Endodermal cell (in vitro differentiated cells): Measurements from ENCODE around the gene AJUBA. TPM values are rescaled to one million over a fixed set of nuclear protein-coding genes. Genes with fewer than 3 reads are reported as not detected.

ENCODE experiments used
- DNase-seq: peaks from one replicate; pipeline ENCODE4 v3.0.0-alpha.2; 2017
- H3K27ac ChIP-seq: 2 replicates; pipeline ENCODE4 v1.5.1; 2013; ENCODE audit warnings: mild to moderate bottlenecking, low read depth, low read length, moderate library complexity
- H3K27me3 ChIP-seq: 2 replicates; pipeline ENCODE4 v1.6.1; 2013; ENCODE audit warnings: mild to moderate bottlenecking, low read length, moderate library complexity; ENCODE audit not compliant: insufficient read depth, control insufficient read depth, poor library complexity, severe bottlenecking
- H3K36me3 ChIP-seq: 2 replicates; pipeline ENCODE4 v1.7.0; 2013; ENCODE audit warnings: mild to moderate bottlenecking, low read length, moderate library complexity; ENCODE audit not compliant: control insufficient read depth, insufficient read depth
- H3K4me1 ChIP-seq: one replicate; pipeline ENCODE4 v1.7.0; 2013; ENCODE audit warnings: low read length; ENCODE audit not compliant: control insufficient read depth, insufficient read depth
- H3K4me3 ChIP-seq: 2 replicates; pipeline ENCODE4 v1.5.1; 2013; ENCODE audit warnings: mild to moderate bottlenecking, low read length, moderate library complexity
- H3K9ac ChIP-seq: 2 replicates; pipeline ENCODE4 v1.6.1; 2013; ENCODE audit warnings: mild to moderate bottlenecking, low read length, moderate library complexity; ENCODE audit not compliant: poor library complexity, severe bottlenecking; ENCODE audit errors: extremely low read depth
- H3K9me3 ChIP-seq: 2 replicates; pipeline ENCODE4 v1.6.1; 2013; ENCODE audit warnings: mild to moderate bottlenecking, low read length, moderate library complexity; ENCODE audit not compliant: control insufficient read depth
- H3K27ac Mint-ChIP-seq: 2 replicates; pipeline ENCODE4 v1.8.0; 2020; ENCODE audit warnings: mixed read lengths
- H3K27me3 Mint-ChIP-seq: 2 replicates; pipeline ENCODE4 v1.8.0; 2021; ENCODE audit warnings: mild to moderate bottlenecking, mixed read lengths; ENCODE audit not compliant: insufficient read depth
- H3K36me3 Mint-ChIP-seq: 2 replicates; pipeline ENCODE4 v1.8.0; 2020; ENCODE audit warnings: low read depth, mixed read lengths
- H3K4me1 Mint-ChIP-seq: 2 replicates; pipeline ENCODE4 v1.8.0; 2020; ENCODE audit warnings: mixed read lengths
- H3K4me3 Mint-ChIP-seq: 2 replicates; pipeline ENCODE4 v1.8.0; 2020; ENCODE audit warnings: mild to moderate bottlenecking, moderate library complexity, mixed read lengths
- H3K9me3 Mint-ChIP-seq: 2 replicates; pipeline ENCODE4 v1.8.0; 2020; ENCODE audit warnings: mild to moderate bottlenecking, mixed read lengths
- WGBS, 2 experiments: methylation state at CpG; one replicate each; pipeline versions ENCODE4 v1.1.5 to v1.1.7; 2013; ENCODE audit warnings: missing lambda C conversion rate in 2 of 2, mixed read lengths in 1 of 2; ENCODE audit not compliant: insufficient coverage in 1 of 2, insufficient read length in 1 of 2; 5-methylcytosine and 5-hydroxymethylcytosine counted together
- total RNA-seq, 2 donors: library from RNA; stranded (reverse); fragmentation: NEBNext Ultra II Directional in 1 of 2; extraction: Animal tissue kit (Norgen Biotek cat#: 25700) in 1 of 2; gene quantifications; 2 replicates in 1 of 2; 3 replicates in 1 of 2; pipeline ENCODE4 v1.2.1, GENCODE V29; 2021
- TF ChIP-seq, protein P1 (sequence below): fragments of 200-600 bp; sonication (generic); conservative IDR thresholded peaks from 2 replicates; pipeline ENCODE4 v1.5.0; 2021; ENCODE audit warnings: antibody characterized with exemption, mild to moderate bottlenecking

The AJUBA gene
- total RNA-seq, 2 donors from 2014 or later: 34.2 to 51.4 TPM

DNA sequence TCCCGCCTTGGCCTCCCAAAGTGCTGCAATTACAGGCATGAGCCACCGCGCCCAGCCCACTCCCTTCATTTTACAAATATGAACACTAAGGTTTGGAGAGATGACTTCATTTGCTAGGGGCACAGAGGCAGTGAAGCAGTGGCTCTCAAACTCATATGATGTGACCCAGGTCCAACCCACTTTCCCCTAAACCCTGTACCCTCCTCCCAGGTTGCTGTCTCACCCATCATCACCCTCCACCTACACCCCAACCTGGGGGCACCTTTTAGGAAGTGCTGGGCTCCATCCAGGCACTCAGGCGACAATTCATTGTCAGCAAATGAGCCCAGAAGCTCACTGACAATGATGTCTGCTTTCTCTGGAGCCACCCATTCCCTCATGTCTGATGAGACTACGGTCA is 58.6 kb downstream of the AJUBA start:
- Mint-ChIP-seq H3K9me3 (no peaks in the 10 kb centered on the region), H3K27me3 (no peaks in the 10 kb centered on the region), H3K4me1 (peaks cover 17% of the 10 kb centered on the region), H3K4me3 (no peak overlapping the region), H3K36me3 (peaks cover 65% of the 10 kb centered on the region), H3K27ac (no peak overlapping the region)
- WGBS, 2 experiments: 94 to 97% methylated on average over 5 of the region's 5 CpGs
- H3K9ac ChIP-seq: no peak overlapping the region
- no peaks in the 10 kb centered on the region for H3K9me3 ChIP-seq
- H3K4me3 ChIP-seq: no peak overlapping the region
- no peak overlapping the region for H3K27ac ChIP-seq
- no peak for DNase-seq
- H3K36me3 ChIP-seq: peaks cover 69% of the 10 kb centered on the region
- no peaks in the 10 kb centered on the region for H3K27me3 ChIP-seq
- H3K4me1 ChIP-seq: peaks cover 15% of the 10 kb centered on the region
- TF ChIP-seq, protein P1, sequence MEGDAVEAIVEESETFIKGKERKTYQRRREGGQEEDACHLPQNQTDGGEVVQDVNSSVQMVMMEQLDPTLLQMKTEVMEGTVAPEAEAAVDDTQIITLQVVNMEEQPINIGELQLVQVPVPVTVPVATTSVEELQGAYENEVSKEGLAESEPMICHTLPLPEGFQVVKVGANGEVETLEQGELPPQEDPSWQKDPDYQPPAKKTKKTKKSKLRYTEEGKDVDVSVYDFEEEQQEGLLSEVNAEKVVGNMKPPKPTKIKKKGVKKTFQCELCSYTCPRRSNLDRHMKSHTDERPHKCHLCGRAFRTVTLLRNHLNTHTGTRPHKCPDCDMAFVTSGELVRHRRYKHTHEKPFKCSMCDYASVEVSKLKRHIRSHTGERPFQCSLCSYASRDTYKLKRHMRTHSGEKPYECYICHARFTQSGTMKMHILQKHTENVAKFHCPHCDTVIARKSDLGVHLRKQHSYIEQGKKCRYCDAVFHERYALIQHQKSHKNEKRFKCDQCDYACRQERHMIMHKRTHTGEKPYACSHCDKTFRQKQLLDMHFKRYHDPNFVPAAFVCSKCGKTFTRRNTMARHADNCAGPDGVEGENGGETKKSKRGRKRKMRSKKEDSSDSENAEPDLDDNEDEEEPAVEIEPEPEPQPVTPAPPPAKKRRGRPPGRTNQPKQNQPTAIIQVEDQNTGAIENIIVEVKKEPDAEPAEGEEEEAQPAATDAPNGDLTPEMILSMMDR: no peak

DNA sequence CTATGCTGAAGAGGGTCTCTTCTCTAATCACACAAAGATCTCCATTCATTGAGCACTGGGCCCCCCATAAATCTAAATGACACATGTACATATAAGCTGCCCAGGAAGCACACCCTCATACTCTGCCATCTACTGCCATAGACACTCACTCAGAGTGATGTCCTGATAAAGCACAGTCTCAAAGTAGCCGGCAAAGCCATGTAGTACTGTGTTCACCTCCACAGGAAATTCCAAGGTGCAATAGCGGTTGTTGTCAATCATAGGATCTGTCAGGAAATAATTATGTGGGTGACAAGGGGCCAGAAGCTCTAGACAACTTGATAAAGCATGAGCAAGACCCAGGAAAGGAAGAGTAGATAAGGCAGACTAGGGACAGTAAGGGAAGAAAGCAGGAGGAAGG is 60.1 kb downstream of the AJUBA start:
- Mint-ChIP-seq H3K9me3 (no peaks in the 10 kb centered on the region), H3K27ac (no peak overlapping the region), H3K27me3 (no peaks in the 10 kb centered on the region), H3K4me1 (peaks cover 16% of the 10 kb centered on the region), H3K4me3 (no peak overlapping the region), H3K36me3 (peaks cover 69% of the 10 kb centered on the region)
- peaks cover 68% of the 10 kb centered on the region for H3K36me3 ChIP-seq
- peaks cover 7% of the 10 kb centered on the region for H3K4me1 ChIP-seq
- H3K4me3 ChIP-seq: no peak overlapping the region
- TF ChIP-seq, protein P1: no peak
- WGBS, 2 experiments: 96 to 100% methylated on average over 2 of the region's 2 CpGs
- no peaks in the 10 kb centered on the region for H3K9me3 ChIP-seq
- no peak overlapping the region for H3K27ac ChIP-seq
- DNase-seq: no peak
- no peak overlapping the region for H3K9ac ChIP-seq
- no peaks in the 10 kb centered on the region for H3K27me3 ChIP-seq

Other genes starting within 250 kb of the AJUBA start
- 100 to 1,000 TPM; 114 TPM for gene OXA1L, start 215.9 kb downstream of the AJUBA start, total RNA-seq
- gene SLC7A7, start 167.1 kb downstream of the AJUBA start, total RNA-seq: 10 to 100 TPM; 16.7 to 17.0 TPM
- gene MRPL52, start 152.7 kb downstream of the AJUBA start, total RNA-seq: 100 to 1,000 TPM; 192 to 204 TPM
- 100 to 1,000 TPM; 181 to 220 TPM for gene MMP14, start 146.0 kb downstream of the AJUBA start, total RNA-seq
- 10 to 100 TPM; 28.9 to 41.5 TPM for gene LRP10, start 110.8 kb downstream of the AJUBA start, total RNA-seq
- gene REM2, start 99.3 kb downstream of the AJUBA start, total RNA-seq: 1 to 10 TPM in 1 of 2 donors, under 1 TPM in 1; 0.77 to 1.2 TPM
- gene RBM23, start 63.4 kb downstream of the AJUBA start, total RNA-seq: 10 to 100 TPM; 52.0 to 68.6 TPM
- 100 to 1,000 TPM; 111 to 112 TPM for gene PRMT5, start 53.2 kb downstream of the AJUBA start, total RNA-seq
- gene HAUS4, start 25.5 kb downstream of the AJUBA start, total RNA-seq: 10 to 100 TPM; 43.2 to 57.1 TPM
- gene C14orf93, start 27.6 kb upstream of the AJUBA start, total RNA-seq: 1 to 10 TPM; 7.0 to 9.4 TPM
- gene PSMB5, start 52.3 kb upstream of the AJUBA start, total RNA-seq: 100 to 1,000 TPM; 227 to 257 TPM
- not detected for gene PSMB11, start 59.7 kb upstream of the AJUBA start, total RNA-seq
- gene CDH24, start 75.0 kb upstream of the AJUBA start, total RNA-seq: 10 to 100 TPM; 16.9 to 17.2 TPM
- gene ACIN1, start 112.6 kb upstream of the AJUBA start, total RNA-seq: 100 to 1,000 TPM; 314 to 367 TPM
- 10 to 100 TPM; 76.7 to 82.9 TPM for gene C14orf119, start 113.0 kb upstream of the AJUBA start, total RNA-seq
- 1 to 10 TPM in 1 of 2 donors, under 1 TPM in 1; 0.64 to 1.4 TPM for gene CIROP, start 122.4 kb upstream of the AJUBA start, total RNA-seq
- gene CEBPE, start 136.7 kb upstream of the AJUBA start, total RNA-seq: not detected
- gene SLC7A8, start 201.1 kb upstream of the AJUBA start, total RNA-seq: 10 to 100 TPM; 47.6 to 48.9 TPM